SK-N-MC (cell line): ENCODE measurements around the gene PPM1K.

ENCODE experiments used
- EZH2 ChIP-seq: fragments of 200-600 bp; sonication (generic); IDR thresholded peaks from one replicate; pipeline ENCODE4 v1.6.1; 2017; ENCODE audit warnings: antibody characterized with exemption
- FOXP2 ChIP-seq: optimal IDR thresholded peaks from 2 replicates; pipeline ENCODE3; 2011; ENCODE audit warnings: mild to moderate bottlenecking, moderate library complexity; ENCODE audit not compliant: insufficient read depth; ENCODE audit errors: extremely low read length, control extremely low read depth
- POLR2AphosphoS5 ChIP-seq: IDR thresholded peaks from 2 replicates; pipeline ENCODE4 v1.6.1; 2012; ENCODE audit warnings: mild to moderate bottlenecking, low read depth, low read length, borderline replicate concordance

DNA sequence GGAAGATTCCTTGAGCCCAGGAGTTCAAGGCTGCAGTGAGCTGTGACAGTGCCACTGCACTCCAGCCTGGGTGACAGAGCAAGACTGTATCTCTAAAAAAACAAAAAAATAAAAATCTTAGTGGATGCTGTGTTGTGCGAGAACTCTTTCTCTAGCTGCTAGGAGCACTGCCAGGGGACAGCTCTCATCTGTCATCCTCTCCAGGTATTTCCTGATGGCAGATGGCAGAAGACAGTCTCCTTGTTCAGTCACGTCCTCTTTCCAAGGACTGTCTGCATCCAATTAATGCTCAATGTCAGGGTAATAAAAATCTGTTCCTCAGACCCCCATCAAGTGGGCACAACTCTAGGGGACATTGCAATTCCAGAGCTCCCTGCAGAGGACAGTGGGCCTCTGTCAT, 29.2 kb downstream of the PPM1K start:
- no peak for TF ChIP-seq POLR2AphosphoS5
- TF ChIP-seq EZH2: no peak
- no peak for TF ChIP-seq FOXP2
